Parathyroid adenoma (tissue), 2 donors: ENCODE results near the gene LRRC47.

Experiments
- H2AFZ ChIP-seq: fragments of 300-600 bp; sonication (generic); one replicate; pipeline ENCODE4 v1.7.0; 2017; ENCODE audit warnings: antibody characterized with exemption, mild to moderate bottlenecking
- H3K27ac ChIP-seq: fragments of 300-600 bp; sonication (generic); one replicate; pipeline ENCODE4 v1.7.0; 2017
- H3K27me3 ChIP-seq: fragments of 300-600 bp; sonication (generic); one replicate; pipeline ENCODE4 v1.7.0; 2017; ENCODE audit warnings: low read length; ENCODE audit not compliant: control insufficient read depth, insufficient read depth
- H3K36me3 ChIP-seq: fragments of 300-600 bp; sonication (generic); one replicate; pipeline ENCODE4 v1.7.0; 2017; ENCODE audit warnings: low read length; ENCODE audit not compliant: control insufficient read depth, insufficient read depth
- H3K4me1 ChIP-seq: fragments of 300-600 bp; sonication (generic); one replicate; pipeline ENCODE4 v1.7.0; 2017; ENCODE audit warnings: control low read depth
- H3K4me2 ChIP-seq: fragments of 300-600 bp; sonication (generic); one replicate; pipeline ENCODE4 v1.7.0; 2017; ENCODE audit warnings: low read length
- H3K4me3 ChIP-seq: fragments of 300-600 bp; sonication (generic); one replicate; pipeline ENCODE4 v1.7.0; 2017; ENCODE audit warnings: low read depth, low read length
- H3K79me2 ChIP-seq: fragments of 300-600 bp; sonication (generic); one replicate; pipeline ENCODE4 v1.7.0; 2017; ENCODE audit warnings: control low read depth
- H3K9ac ChIP-seq: fragments of 300-600 bp; sonication (generic); one replicate; pipeline ENCODE4 v1.7.0; 2017; ENCODE audit warnings: mild to moderate bottlenecking
- H3K9me3 ChIP-seq: fragments of 300-600 bp; sonication (generic); one replicate; pipeline ENCODE4 v1.7.0; 2017; ENCODE audit warnings: low read length; ENCODE audit not compliant: control insufficient read depth
- TF ChIP-seq, protein P1 (sequence below): fragments of 300-600 bp; sonication (generic); IDR thresholded peaks from one replicate; pipeline ENCODE4 v1.7.0; 2017; ENCODE audit warnings: antibody characterized with exemption, mild to moderate bottlenecking
- donor health status: primary hyperparathyroidism.

The LRRC47 gene

DNA sequence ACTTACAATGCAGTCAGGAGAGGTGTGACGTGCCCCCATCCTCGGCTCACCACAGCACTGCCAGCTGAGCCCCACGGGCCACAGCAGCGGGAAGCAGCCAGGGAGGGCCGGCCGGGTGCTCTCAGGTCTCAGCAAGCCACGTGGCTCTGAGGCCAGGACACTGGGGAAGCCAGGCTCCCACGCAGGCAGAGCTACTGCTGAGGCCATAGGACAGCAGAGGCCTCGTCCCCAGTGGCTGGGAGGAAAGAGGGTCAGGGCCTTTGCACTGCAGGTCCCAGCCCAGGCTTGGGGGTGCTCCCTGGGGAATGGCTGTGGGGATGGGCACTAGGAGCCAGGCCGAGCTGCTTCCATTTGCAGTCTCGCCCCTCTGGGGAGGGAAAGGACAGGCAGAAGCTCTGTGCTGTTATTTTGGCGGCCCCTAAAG is 5.8 kb downstream of the LRRC47 start:
- Histone ChIP-seq H3K9me3 (no peaks in the 10 kb centered on the region), H3K27ac (no peak overlapping the region)

GRCh38 chr1:3789421-3790300 is 6.6 kb downstream of the LRRC47 start:
- H3K4me3 ChIP-seq, result no peak overlapping the region
- no peaks in the 10 kb centered on the region for H3K27me3 ChIP-seq
- H2AFZ ChIP-seq, result no peak overlapping the region
- no peaks in the 10 kb centered on the region for H3K36me3 ChIP-seq
- H3K27ac ChIP-seq, result no peak overlapping the region
- H3K79me2 ChIP-seq, result peaks cover 14% of the 10 kb centered on the region
- H3K9me3 ChIP-seq, result no peaks in the 10 kb centered on the region
- no peak overlapping the region for H3K9ac ChIP-seq
- TF ChIP-seq, protein P1, sequence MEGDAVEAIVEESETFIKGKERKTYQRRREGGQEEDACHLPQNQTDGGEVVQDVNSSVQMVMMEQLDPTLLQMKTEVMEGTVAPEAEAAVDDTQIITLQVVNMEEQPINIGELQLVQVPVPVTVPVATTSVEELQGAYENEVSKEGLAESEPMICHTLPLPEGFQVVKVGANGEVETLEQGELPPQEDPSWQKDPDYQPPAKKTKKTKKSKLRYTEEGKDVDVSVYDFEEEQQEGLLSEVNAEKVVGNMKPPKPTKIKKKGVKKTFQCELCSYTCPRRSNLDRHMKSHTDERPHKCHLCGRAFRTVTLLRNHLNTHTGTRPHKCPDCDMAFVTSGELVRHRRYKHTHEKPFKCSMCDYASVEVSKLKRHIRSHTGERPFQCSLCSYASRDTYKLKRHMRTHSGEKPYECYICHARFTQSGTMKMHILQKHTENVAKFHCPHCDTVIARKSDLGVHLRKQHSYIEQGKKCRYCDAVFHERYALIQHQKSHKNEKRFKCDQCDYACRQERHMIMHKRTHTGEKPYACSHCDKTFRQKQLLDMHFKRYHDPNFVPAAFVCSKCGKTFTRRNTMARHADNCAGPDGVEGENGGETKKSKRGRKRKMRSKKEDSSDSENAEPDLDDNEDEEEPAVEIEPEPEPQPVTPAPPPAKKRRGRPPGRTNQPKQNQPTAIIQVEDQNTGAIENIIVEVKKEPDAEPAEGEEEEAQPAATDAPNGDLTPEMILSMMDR, result no peak
- H3K4me1 ChIP-seq, result no peaks in the 10 kb centered on the region
- no peak overlapping the region for H3K4me2 ChIP-seq

More for the DNA sequence above, 5.8 kb downstream of the LRRC47 start:
- Histone ChIP-seq H3K4me2 (no peak overlapping the region), H3K4me1 (peaks cover 3% of the 10 kb centered on the region), H3K9ac (no peak overlapping the region), H3K4me3 (no peak overlapping the region), H2AFZ (no peak overlapping the region), H3K36me3 (no peaks in the 10 kb centered on the region), H3K79me2 (peaks cover 20% of the 10 kb centered on the region), H3K27me3 (no peaks in the 10 kb centered on the region)
- TF ChIP-seq, protein P1, result no peak

DNA sequence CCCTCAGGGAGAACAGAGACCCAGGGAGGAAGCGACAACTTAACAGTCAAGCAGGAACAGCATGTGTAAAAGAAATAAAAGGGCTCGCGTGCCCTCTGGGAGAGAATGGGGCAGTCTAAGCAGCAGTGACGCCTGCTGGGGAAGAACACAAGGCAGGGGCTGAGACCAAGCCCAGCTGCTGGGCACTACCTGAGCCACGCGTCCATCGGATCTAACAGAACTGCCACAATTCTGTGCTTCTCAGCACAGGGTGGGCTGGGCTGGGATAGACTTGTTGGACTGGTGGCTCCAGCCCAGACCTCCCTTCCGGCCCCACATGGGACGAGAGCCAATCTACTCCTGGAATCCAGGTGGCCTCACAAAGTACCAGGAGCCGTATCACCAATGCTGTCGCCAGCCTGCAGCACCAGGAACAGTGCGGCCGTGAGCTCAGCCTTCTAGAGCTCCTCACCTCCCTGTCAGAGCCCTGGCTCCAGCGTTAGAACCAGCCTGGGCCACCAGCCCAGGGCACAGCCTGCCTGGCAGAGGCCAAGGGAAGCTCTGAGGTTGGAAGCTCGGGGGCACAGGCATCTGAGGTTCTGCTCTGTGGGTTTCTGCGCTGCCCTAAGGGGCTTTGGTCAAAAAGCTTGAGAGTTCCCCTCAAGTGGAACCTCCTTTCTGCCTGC is 7.4 kb downstream of the LRRC47 start:
- H2AFZ ChIP-seq, result no peak overlapping the region
- H3K36me3 ChIP-seq, result no peaks in the 10 kb centered on the region
- H3K27me3 ChIP-seq, result no peaks in the 10 kb centered on the region
- TF ChIP-seq, protein P1, result no peak
- no peak overlapping the region for H3K4me2 ChIP-seq
- H3K9me3 ChIP-seq, result no peaks in the 10 kb centered on the region
- H3K4me1 ChIP-seq, result no peaks in the 10 kb centered on the region
- H3K9ac ChIP-seq, result no peak overlapping the region
- peaks cover 8% of the 10 kb centered on the region for H3K79me2 ChIP-seq
- no peak overlapping the region for H3K4me3 ChIP-seq
- H3K27ac ChIP-seq, result no peak overlapping the region

GRCh38 chr1:3787745-3788605 is 8.3 kb downstream of the LRRC47 start:
- TF ChIP-seq, protein P1, result no peak
- Histone ChIP-seq H3K27me3 (no peaks in the 10 kb centered on the region), H3K36me3 (no peaks in the 10 kb centered on the region), H3K4me1 (no peaks in the 10 kb centered on the region), H3K79me2 (peaks cover 6% of the 10 kb centered on the region), H3K27ac (no peak overlapping the region), H2AFZ (no peak overlapping the region), H3K4me2 (no peak overlapping the region), H3K4me3 (no peak overlapping the region), H3K9me3 (no peaks in the 10 kb centered on the region), H3K9ac (no peak overlapping the region)
